Measurements from ENCODE around the gene OVOL1. TPM values are rescaled to one million over a fixed set of nuclear protein-coding genes. Genes with fewer than 3 reads are reported as not detected.

The OVOL1 gene
- total RNA-seq, 2 donors from 2014 or later = 3.4 to 5.5 TPM

DNA sequence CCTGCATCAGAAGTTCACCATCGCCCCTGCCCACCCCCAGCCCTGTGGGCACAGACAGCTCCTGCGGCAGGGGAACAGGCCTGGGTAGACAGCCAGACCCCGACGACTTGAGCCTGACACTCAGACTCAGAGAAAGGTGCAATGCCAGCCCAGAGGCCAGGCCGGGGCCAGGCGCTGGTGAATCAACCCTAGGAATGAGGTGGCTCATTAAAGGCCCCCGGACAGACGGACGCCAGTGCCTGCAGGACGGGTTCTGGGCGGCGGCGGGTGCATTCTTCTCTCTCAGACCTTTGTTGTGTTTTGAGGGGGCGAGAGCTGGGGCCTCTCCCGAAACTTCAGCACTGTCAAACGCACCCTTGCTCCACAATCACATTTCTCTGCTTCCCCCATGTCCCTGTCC, 5.6 kb downstream of the OVOL1 start:
- H3K4me3 Mint-ChIP-seq = no peak overlapping the region
- no peaks in the 10 kb centered on the region for H3K36me3 ChIP-seq (ENCODE audit: control insufficient read depth, insufficient read depth, low read length)
- no peaks in the 10 kb centered on the region for H3K9me3 Mint-ChIP-seq
- 90 to 94% methylated on average over 13 to 16 of the region's 16 CpGs for WGBS, 2 experiments (ENCODE audit: insufficient coverage in 1 of 2, insufficient read length in 1 of 2)
- H3K27ac ChIP-seq (ENCODE audit: low read depth, low read length) = no peak overlapping the region
- peaks cover 18% of the 10 kb centered on the region for H3K27me3 ChIP-seq (ENCODE audit: control insufficient read depth, insufficient read depth, low read length, poor library complexity, severe bottlenecking)
- H3K36me3 Mint-ChIP-seq (ENCODE audit: low read depth) = peaks cover 6% of the 10 kb centered on the region
- H3K4me1 ChIP-seq (ENCODE audit: control insufficient read depth, insufficient read depth, low read length) = peaks cover 21% of the 10 kb centered on the region
- TF ChIP-seq, protein P1, sequence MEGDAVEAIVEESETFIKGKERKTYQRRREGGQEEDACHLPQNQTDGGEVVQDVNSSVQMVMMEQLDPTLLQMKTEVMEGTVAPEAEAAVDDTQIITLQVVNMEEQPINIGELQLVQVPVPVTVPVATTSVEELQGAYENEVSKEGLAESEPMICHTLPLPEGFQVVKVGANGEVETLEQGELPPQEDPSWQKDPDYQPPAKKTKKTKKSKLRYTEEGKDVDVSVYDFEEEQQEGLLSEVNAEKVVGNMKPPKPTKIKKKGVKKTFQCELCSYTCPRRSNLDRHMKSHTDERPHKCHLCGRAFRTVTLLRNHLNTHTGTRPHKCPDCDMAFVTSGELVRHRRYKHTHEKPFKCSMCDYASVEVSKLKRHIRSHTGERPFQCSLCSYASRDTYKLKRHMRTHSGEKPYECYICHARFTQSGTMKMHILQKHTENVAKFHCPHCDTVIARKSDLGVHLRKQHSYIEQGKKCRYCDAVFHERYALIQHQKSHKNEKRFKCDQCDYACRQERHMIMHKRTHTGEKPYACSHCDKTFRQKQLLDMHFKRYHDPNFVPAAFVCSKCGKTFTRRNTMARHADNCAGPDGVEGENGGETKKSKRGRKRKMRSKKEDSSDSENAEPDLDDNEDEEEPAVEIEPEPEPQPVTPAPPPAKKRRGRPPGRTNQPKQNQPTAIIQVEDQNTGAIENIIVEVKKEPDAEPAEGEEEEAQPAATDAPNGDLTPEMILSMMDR (conservative IDR thresholded peaks at IDR 0.05) = no peak
- peaks cover 14% of the 10 kb centered on the region for H3K27me3 Mint-ChIP-seq (ENCODE audit: insufficient read depth)
- H3K4me1 Mint-ChIP-seq = peaks cover 30% of the 10 kb centered on the region
- H3K9me3 ChIP-seq (ENCODE audit: control insufficient read depth, low read length) = no peaks in the 10 kb centered on the region
- no peak overlapping the region for H3K4me3 ChIP-seq (ENCODE audit: low read length)
- H3K9ac ChIP-seq (ENCODE audit: extremely low read depth, low read length, poor library complexity, severe bottlenecking) = no peak overlapping the region
- no peak for DNase-seq
- H3K27ac Mint-ChIP-seq = no peak overlapping the region

DNA sequence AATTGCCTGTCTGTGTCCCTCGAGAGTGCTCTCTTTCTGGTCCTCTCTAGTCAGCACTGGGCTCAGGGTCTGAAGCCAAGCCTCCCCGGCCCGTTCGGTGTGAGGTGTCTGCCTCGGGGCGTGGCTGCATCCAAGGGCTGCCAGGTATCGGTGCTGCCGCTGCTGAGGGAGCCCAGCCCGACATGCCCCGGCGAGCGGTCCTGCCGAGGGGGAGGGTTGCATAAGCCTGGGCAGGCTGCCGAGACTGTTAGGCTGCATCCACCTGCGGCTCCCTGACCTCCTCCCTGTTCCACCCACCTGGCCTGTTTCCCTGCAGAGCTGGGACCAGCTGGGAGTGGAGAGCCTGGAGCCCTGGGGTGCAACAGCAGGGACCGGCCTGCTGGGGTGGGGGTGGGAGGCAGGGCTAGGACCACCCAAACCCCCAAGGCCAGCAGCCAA, 6.3 kb downstream of the OVOL1 start:
- peaks cover 11% of the 10 kb centered on the region for H3K27me3 ChIP-seq (ENCODE audit: control insufficient read depth, insufficient read depth, low read length, poor library complexity, severe bottlenecking)
- no peak overlapping the region for H3K9ac ChIP-seq (ENCODE audit: extremely low read depth, low read length, poor library complexity, severe bottlenecking)
- TF ChIP-seq, protein P1 (conservative IDR thresholded peaks at IDR 0.05) = no peak
- no peak overlapping the region for H3K27ac ChIP-seq (ENCODE audit: low read depth, low read length)
- peaks cover 30% of the 10 kb centered on the region for H3K4me1 Mint-ChIP-seq
- no peaks in the 10 kb centered on the region for H3K9me3 Mint-ChIP-seq
- no peaks in the 10 kb centered on the region for H3K9me3 ChIP-seq (ENCODE audit: control insufficient read depth, low read length)
- no peaks in the 10 kb centered on the region for H3K36me3 ChIP-seq (ENCODE audit: control insufficient read depth, insufficient read depth, low read length)
- H3K4me1 ChIP-seq (ENCODE audit: control insufficient read depth, insufficient read depth, low read length) = peaks cover 22% of the 10 kb centered on the region
- H3K36me3 Mint-ChIP-seq (ENCODE audit: low read depth) = peaks cover 6% of the 10 kb centered on the region
- H3K4me3 ChIP-seq (ENCODE audit: low read length) = no peak overlapping the region
- no peak overlapping the region for H3K27ac Mint-ChIP-seq
- H3K27me3 Mint-ChIP-seq (ENCODE audit: insufficient read depth) = peaks cover 8% of the 10 kb centered on the region
- H3K4me3 Mint-ChIP-seq = no peak overlapping the region
- DNase-seq = no peak
- 89 to 92% methylated on average over 5 to 16 of the region's 16 CpGs for WGBS, 2 experiments (ENCODE audit: insufficient coverage in 1 of 2, insufficient read length in 1 of 2)

DNA sequence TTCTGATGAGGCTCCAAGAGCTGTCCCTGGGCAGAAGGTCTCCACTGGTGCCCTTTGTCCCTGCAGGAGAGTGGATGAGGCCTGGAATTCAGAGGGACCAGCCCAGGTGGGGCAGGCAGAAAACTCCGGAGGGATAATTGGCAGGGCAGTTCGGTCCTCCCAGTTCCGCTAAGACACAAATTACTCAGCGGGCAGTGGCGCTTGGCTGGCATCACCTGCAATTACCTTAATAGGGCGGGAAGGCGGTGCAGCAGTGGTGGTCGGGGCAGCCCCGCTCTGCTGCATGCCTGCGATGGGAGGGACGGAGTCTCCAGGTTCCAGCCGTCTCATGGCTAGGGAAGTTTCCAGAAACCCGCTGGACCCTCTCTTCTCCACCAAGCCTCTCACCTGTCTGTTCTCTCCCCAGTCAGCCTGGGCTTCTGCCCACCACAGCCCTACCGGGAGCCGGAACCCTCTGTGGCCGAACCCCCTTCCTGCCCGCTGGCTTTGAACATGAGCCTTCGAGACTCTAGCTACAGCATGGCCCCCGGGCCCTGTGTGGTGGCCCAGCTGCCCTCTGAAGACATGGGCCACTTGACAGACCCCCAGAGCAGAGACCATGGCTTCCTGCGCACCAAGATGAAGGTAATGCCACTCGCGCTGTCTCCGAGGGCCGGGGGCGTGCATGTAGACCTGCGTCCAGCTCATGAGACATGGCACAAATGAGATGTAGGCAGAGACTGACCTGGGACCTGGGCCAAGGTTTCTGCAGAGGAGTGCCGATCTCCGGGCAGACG, 7.0 kb downstream of the OVOL1 start:
- Mint-ChIP-seq H3K9me3 (no peaks in the 10 kb centered on the region), H3K36me3 (ENCODE audit: low read depth) (peaks cover 6% of the 10 kb centered on the region), H3K4me3 (no peak overlapping the region), H3K27ac (no peak overlapping the region), H3K4me1 (peaks cover 29% of the 10 kb centered on the region), H3K27me3 (ENCODE audit: insufficient read depth) (peaks cover 1% of the 10 kb centered on the region)
- DNase-seq = no peak
- TF ChIP-seq, protein P1 (conservative IDR thresholded peaks at IDR 0.05) = no peak
- 92 to 94% methylated on average over 28 to 29 of the region's 29 CpGs for WGBS, 2 experiments (ENCODE audit: insufficient coverage in 1 of 2, insufficient read length in 1 of 2)
- peaks cover 18% of the 10 kb centered on the region for H3K4me1 ChIP-seq (ENCODE audit: control insufficient read depth, insufficient read depth, low read length)
- no peak overlapping the region for H3K9ac ChIP-seq (ENCODE audit: extremely low read depth, low read length, poor library complexity, severe bottlenecking)
- no peak overlapping the region for H3K27ac ChIP-seq (ENCODE audit: low read depth, low read length)
- no peaks in the 10 kb centered on the region for H3K9me3 ChIP-seq (ENCODE audit: control insufficient read depth, low read length)
- no peak overlapping the region for H3K4me3 ChIP-seq (ENCODE audit: low read length)
- no peaks in the 10 kb centered on the region for H3K36me3 ChIP-seq (ENCODE audit: control insufficient read depth, insufficient read depth, low read length)
- peaks cover 5% of the 10 kb centered on the region for H3K27me3 ChIP-seq (ENCODE audit: control insufficient read depth, insufficient read depth, low read length, poor library complexity, severe bottlenecking)

Data from endodermal cell (in vitro differentiated cells).